ENCODE results near the gene PTPRA. TPM values are rescaled to one million over a fixed set of nuclear protein-coding genes. Genes with fewer than 3 reads are reported as not detected.

The PTPRA gene
- total RNA-seq, 1 donor from 2014 or later, result 80.2 TPM

GRCh38 chr20:2973574-2973973 lies 100.3 kb downstream of the PTPRA start:
- Mint-ChIP-seq H3K36me3 (ENCODE audit: unreplicated experiment) (peaks cover 7% of the 10 kb centered on the region), H3K4me3 (ENCODE audit: unreplicated experiment) (no peak overlapping the region), H3K9me3 (ENCODE audit: unreplicated experiment) (no peaks in the 10 kb centered on the region), H3K27me3 (ENCODE audit: unreplicated experiment) (no peaks in the 10 kb centered on the region), H3K27ac (ENCODE audit: unreplicated experiment) (no peak overlapping the region), H3K4me1 (ENCODE audit: unreplicated experiment) (peaks cover 1% of the 10 kb centered on the region)
- TF ChIP-seq, protein P1, sequence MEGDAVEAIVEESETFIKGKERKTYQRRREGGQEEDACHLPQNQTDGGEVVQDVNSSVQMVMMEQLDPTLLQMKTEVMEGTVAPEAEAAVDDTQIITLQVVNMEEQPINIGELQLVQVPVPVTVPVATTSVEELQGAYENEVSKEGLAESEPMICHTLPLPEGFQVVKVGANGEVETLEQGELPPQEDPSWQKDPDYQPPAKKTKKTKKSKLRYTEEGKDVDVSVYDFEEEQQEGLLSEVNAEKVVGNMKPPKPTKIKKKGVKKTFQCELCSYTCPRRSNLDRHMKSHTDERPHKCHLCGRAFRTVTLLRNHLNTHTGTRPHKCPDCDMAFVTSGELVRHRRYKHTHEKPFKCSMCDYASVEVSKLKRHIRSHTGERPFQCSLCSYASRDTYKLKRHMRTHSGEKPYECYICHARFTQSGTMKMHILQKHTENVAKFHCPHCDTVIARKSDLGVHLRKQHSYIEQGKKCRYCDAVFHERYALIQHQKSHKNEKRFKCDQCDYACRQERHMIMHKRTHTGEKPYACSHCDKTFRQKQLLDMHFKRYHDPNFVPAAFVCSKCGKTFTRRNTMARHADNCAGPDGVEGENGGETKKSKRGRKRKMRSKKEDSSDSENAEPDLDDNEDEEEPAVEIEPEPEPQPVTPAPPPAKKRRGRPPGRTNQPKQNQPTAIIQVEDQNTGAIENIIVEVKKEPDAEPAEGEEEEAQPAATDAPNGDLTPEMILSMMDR (IDR thresholded peaks at IDR 0.05), result no peak
- no peak for DNase-seq (ENCODE audit: extremely low spot score, unreplicated experiment)

GRCh38 chr20:2978519-2978918 lies 105.2 kb downstream of the PTPRA start:
- no peaks in the 10 kb centered on the region for H3K4me1 Mint-ChIP-seq (ENCODE audit: unreplicated experiment)
- H3K27ac Mint-ChIP-seq (ENCODE audit: unreplicated experiment), result no peak overlapping the region
- H3K27me3 Mint-ChIP-seq (ENCODE audit: unreplicated experiment), result no peaks in the 10 kb centered on the region
- DNase-seq (ENCODE audit: extremely low spot score, unreplicated experiment), result no peak
- H3K9me3 Mint-ChIP-seq (ENCODE audit: unreplicated experiment), result no peaks in the 10 kb centered on the region
- peaks cover 10% of the 10 kb centered on the region for H3K36me3 Mint-ChIP-seq (ENCODE audit: unreplicated experiment)
- no peak overlapping the region for H3K4me3 Mint-ChIP-seq (ENCODE audit: unreplicated experiment)
- TF ChIP-seq, protein P1 (IDR thresholded peaks at IDR 0.05), result no peak

DNA sequence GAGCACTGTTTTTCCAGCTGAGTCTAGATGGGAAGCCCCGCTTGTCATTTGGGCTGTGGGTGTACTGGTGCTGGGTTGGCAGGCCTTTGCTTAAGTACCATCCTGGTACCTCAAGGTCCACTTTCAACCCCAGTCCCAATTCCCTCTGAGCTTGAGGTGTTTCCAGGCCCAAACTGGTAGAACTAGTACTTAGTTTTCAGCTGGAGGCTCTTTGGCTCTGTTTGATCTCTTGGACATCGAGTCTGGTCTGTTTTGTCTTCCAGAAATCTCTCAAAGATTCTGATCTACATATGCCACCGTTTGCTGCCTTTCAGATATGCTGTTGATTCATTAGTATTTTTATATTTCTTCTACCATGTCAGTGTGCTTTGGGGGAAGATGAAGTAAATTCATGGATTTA lies 108.4 kb downstream of the PTPRA start:
- TF ChIP-seq, protein P1 (IDR thresholded peaks at IDR 0.05), result no peak
- Mint-ChIP-seq H3K9me3 (ENCODE audit: unreplicated experiment) (no peaks in the 10 kb centered on the region), H3K4me1 (ENCODE audit: unreplicated experiment) (no peaks in the 10 kb centered on the region), H3K27me3 (ENCODE audit: unreplicated experiment) (no peaks in the 10 kb centered on the region), H3K4me3 (ENCODE audit: unreplicated experiment) (no peak overlapping the region), H3K36me3 (ENCODE audit: unreplicated experiment) (peaks cover 4% of the 10 kb centered on the region), H3K27ac (ENCODE audit: unreplicated experiment) (no peak overlapping the region)
- DNase-seq (ENCODE audit: extremely low spot score, unreplicated experiment), result no peak

- Mint-ChIP-seq H3K27ac (ENCODE audit: unreplicated experiment) (no peak overlapping the region), H3K36me3 (ENCODE audit: unreplicated experiment) (peaks cover 13% of the 10 kb centered on the region), H3K9me3 (ENCODE audit: unreplicated experiment) (no peaks in the 10 kb centered on the region), H3K4me1 (ENCODE audit: unreplicated experiment) (no peaks in the 10 kb centered on the region), H3K27me3 (ENCODE audit: unreplicated experiment) (no peaks in the 10 kb centered on the region), H3K4me3 (ENCODE audit: unreplicated experiment) (no peak overlapping the region)
- TF ChIP-seq, protein P1 (IDR thresholded peaks at IDR 0.05), result no peak
- no peak for DNase-seq (ENCODE audit: extremely low spot score, unreplicated experiment)
Observed at GRCh38 chr20:2983508-2983907, 110.2 kb downstream of the PTPRA start.

GRCh38 chr20:2984028-2984501 lies 110.8 kb downstream of the PTPRA start:
- H3K27me3 Mint-ChIP-seq (ENCODE audit: unreplicated experiment), result no peaks in the 10 kb centered on the region
- no peak overlapping the region for H3K4me3 Mint-ChIP-seq (ENCODE audit: unreplicated experiment)
- no peak for DNase-seq (ENCODE audit: extremely low spot score, unreplicated experiment)
- no peak overlapping the region for H3K27ac Mint-ChIP-seq (ENCODE audit: unreplicated experiment)
- H3K36me3 Mint-ChIP-seq (ENCODE audit: unreplicated experiment), result peaks cover 16% of the 10 kb centered on the region
- H3K4me1 Mint-ChIP-seq (ENCODE audit: unreplicated experiment), result no peaks in the 10 kb centered on the region
- H3K9me3 Mint-ChIP-seq (ENCODE audit: unreplicated experiment), result no peaks in the 10 kb centered on the region
- TF ChIP-seq, protein P1 (IDR thresholded peaks at IDR 0.05), result no peak
